Hepatocyte (in vitro differentiated cells): ENCODE measurements around the gene ZNF184.

ENCODE experiments used
- EZH2 ChIP-seq: fragments of 200-600 bp; sonication (generic); IDR thresholded peaks from 2 replicates; pipeline ENCODE4 v1.6.1; 2016; ENCODE audit warnings: antibody characterized with exemption, mild to moderate bottlenecking, borderline replicate concordance
- EZH2phosphoT487 ChIP-seq: fragments of 200-600 bp; sonication (generic); IDR thresholded peaks from one replicate; pipeline ENCODE4 v1.6.1; 2018; ENCODE audit warnings: antibody characterized with exemption, mild to moderate bottlenecking, low read depth, moderate library complexity; ENCODE audit not compliant: unreplicated experiment, severe bottlenecking
- TF ChIP-seq, protein P1 (sequence below): fragments of 200-600 bp; sonication (generic); IDR thresholded peaks from 2 replicates; pipeline ENCODE4 v1.5.1; 2016; ENCODE audit warnings: antibody characterized with exemption, mild to moderate bottlenecking; ENCODE audit not compliant: poor library complexity

DNA sequence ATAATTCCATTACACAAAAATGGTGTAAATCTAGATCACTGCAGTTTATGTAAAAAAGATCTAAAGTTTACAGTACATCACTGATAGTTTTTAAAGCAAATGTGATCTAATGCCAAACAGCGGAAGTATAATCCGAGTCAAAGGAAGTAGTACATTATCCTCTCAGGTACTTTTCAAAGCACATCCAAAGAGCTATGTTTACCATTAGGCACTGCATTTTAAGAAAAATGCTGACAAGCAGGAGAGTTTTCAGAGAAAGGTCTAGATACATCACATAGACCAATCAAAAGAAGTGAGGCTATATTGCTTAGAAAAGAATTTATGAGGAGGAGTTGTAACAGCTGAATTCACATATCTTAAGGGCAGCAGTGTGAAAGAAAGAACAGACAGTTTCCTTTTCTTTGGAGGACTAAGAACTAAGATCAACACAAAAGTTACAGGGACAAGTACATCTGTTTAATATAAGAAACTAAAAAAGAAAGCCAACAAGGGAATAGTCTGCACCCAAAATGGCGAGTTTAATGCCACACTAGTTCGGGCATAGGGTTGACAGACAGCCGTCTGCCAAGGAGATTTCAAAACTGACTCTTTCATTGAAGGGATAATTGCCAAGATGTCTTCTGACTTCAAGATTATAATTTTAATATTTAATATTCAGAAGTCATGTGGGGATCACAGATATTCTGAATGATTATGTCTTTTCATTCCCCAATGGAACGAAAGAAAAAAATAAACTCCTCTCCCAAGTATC lies 1.4 kb downstream of the ZNF184 start:
- no peak for TF ChIP-seq EZH2phosphoT487
- TF ChIP-seq, protein P1, sequence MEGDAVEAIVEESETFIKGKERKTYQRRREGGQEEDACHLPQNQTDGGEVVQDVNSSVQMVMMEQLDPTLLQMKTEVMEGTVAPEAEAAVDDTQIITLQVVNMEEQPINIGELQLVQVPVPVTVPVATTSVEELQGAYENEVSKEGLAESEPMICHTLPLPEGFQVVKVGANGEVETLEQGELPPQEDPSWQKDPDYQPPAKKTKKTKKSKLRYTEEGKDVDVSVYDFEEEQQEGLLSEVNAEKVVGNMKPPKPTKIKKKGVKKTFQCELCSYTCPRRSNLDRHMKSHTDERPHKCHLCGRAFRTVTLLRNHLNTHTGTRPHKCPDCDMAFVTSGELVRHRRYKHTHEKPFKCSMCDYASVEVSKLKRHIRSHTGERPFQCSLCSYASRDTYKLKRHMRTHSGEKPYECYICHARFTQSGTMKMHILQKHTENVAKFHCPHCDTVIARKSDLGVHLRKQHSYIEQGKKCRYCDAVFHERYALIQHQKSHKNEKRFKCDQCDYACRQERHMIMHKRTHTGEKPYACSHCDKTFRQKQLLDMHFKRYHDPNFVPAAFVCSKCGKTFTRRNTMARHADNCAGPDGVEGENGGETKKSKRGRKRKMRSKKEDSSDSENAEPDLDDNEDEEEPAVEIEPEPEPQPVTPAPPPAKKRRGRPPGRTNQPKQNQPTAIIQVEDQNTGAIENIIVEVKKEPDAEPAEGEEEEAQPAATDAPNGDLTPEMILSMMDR = no peak
- TF ChIP-seq EZH2 = no peak
